Measurements from ENCODE around the gene PRDX2. TPM values are rescaled to one million over a fixed set of nuclear protein-coding genes. Genes with fewer than 3 reads are reported as not detected.

The PRDX2 gene
- total RNA-seq, 1 donor from 2014 or later: 166 TPM

DNA sequence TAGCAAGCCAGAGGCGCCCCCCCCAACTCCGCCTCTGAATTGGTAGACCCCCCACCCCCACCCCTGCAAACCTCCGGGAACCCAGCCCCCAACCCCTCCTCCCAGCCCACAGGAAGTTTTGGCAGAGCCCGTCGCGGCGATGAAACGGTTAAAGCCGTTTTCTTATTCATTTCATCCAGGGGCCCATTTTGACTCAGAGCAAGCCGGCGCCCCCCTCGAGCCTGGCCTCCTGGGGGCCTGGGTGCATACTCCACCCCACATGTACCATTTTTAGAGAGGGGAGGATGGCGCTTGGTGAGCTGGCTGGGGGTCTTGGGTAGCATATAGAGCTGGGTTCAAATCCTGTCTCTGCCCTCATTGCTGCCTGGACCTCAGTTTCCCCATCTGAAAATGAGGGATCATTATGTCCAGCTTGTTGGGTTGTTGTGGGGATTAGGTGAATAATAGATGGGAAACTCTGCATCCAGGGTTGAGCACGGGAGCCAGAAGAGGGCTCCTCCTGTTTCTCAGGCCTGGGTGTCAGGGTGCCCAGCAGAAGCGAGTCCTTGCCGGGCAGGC, 18.2 kb downstream of the PRDX2 start:
- no peaks in the 10 kb centered on the region for H3K9me3 Mint-ChIP-seq (ENCODE audit: unreplicated experiment)
- Histone ChIP-seq H3K4me2 (ENCODE audit: low read length) (peak overlapping the region; percentile 94), H3K9ac (ENCODE audit: low read length) (peak overlapping the region; percentile 83), H3K9me3 (ENCODE audit: insufficient read depth, low read depth, low read length) (no peaks in the 10 kb centered on the region), H2AFZ (ENCODE audit: low read depth, low read length) (peak overlapping the region; percentile 56), H3K27me3 (ENCODE audit: insufficient read depth, low read length) (no peaks in the 10 kb centered on the region), H3K4me3 (ENCODE audit: insufficient read depth, low read depth, low read length) (no peak overlapping the region), H3K36me3 (ENCODE audit: insufficient read depth, low read length) (no peaks in the 10 kb centered on the region), H3K79me2 (ENCODE audit: insufficient read depth, low read length) (no peaks in the 10 kb centered on the region), H4K20me1 (ENCODE audit: insufficient read depth, low read length) (no peaks in the 10 kb centered on the region), H3K4me1 (ENCODE audit: insufficient read depth, low read length) (peaks cover 57% of the 10 kb centered on the region), H3K27ac (ENCODE audit: low read depth, low read length) (peak overlapping the region; percentile 81)
- peaks cover 25% of the 10 kb centered on the region for H3K4me1 Mint-ChIP-seq (ENCODE audit: low read depth, unreplicated experiment)
- H3K27ac Mint-ChIP-seq (ENCODE audit: unreplicated experiment): peak overlapping the region; percentile 92
- peak overlapping the region; percentile 73 for H3K4me3 Mint-ChIP-seq (ENCODE audit: unreplicated experiment)
- DNase-seq (ENCODE audit: low read depth) (no peak), FAIRE-seq (no peak)
- TF ChIP-seq, protein P1, sequence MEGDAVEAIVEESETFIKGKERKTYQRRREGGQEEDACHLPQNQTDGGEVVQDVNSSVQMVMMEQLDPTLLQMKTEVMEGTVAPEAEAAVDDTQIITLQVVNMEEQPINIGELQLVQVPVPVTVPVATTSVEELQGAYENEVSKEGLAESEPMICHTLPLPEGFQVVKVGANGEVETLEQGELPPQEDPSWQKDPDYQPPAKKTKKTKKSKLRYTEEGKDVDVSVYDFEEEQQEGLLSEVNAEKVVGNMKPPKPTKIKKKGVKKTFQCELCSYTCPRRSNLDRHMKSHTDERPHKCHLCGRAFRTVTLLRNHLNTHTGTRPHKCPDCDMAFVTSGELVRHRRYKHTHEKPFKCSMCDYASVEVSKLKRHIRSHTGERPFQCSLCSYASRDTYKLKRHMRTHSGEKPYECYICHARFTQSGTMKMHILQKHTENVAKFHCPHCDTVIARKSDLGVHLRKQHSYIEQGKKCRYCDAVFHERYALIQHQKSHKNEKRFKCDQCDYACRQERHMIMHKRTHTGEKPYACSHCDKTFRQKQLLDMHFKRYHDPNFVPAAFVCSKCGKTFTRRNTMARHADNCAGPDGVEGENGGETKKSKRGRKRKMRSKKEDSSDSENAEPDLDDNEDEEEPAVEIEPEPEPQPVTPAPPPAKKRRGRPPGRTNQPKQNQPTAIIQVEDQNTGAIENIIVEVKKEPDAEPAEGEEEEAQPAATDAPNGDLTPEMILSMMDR (IDR thresholded peaks at IDR 0.05; ENCODE audit: insufficient read depth, low read depth, low read length): no peak
- TF ChIP-seq EZH2 (IDR thresholded peaks at IDR 0.05; ENCODE audit: insufficient read depth, low read length): no peak
- no peaks in the 10 kb centered on the region for H3K27me3 Mint-ChIP-seq (ENCODE audit: low read depth, unreplicated experiment)
- H3K36me3 Mint-ChIP-seq (ENCODE audit: low read depth, unreplicated experiment): no peaks in the 10 kb centered on the region

DNA sequence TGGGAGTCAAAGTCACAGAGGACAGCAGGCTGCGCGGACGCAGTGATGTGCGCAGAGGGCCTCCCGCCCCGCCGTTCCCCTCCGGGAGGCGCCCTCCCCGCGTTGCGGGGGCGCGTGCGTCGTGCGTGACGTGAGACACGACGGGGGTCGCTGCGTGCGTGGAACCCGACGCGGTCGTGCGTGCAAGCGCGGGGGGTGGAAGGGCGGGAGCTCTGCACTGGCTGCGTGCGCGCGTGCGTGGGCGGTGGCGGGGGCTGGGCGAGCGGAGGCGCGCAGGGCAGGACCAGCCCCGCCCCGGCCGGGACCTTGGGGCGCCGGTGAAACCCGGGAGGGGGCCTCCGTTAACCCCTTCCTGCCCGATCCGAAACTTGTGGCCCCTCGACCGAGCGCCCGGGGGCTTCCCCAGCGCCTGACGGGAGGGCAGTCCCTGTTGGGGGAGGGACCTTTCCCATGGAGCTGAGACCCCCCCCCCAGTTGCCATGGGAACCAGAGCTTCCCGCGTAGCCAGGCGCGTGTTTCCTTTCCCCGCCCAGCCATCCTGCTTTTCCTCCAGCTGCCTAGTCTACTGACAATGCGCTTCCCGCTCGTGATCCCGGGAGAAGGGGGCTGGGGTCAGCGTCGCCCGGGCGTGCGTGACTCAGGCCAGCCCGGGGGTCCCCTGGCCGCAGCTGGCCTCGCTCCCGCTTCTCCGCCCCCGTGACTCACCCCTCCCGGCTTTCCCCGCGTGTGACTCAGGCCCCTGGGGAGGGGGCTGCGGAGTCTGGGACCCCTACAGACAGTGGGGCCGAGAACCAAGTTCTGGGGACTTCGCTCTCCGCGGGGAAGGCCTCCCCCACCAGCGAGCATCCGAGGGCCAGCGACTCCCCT, 18.9 kb downstream of the PRDX2 start:
- H3K36me3 Mint-ChIP-seq (ENCODE audit: low read depth, unreplicated experiment): no peaks in the 10 kb centered on the region
- no peaks in the 10 kb centered on the region for H3K79me2 ChIP-seq (ENCODE audit: insufficient read depth, low read length)
- peaks cover 56% of the 10 kb centered on the region for H3K4me1 ChIP-seq (ENCODE audit: insufficient read depth, low read length)
- peak overlapping the region; percentile 94 for H3K4me2 ChIP-seq (ENCODE audit: low read length)
- H2AFZ ChIP-seq (ENCODE audit: low read depth, low read length): peak overlapping the region; percentile 79
- H3K27me3 Mint-ChIP-seq (ENCODE audit: low read depth, unreplicated experiment): no peaks in the 10 kb centered on the region
- H3K4me3 Mint-ChIP-seq (ENCODE audit: unreplicated experiment): peak overlapping the region; percentile 76
- H3K9me3 ChIP-seq (ENCODE audit: insufficient read depth, low read depth, low read length): no peaks in the 10 kb centered on the region
- peak overlapping the region; percentile 59 for H3K4me3 ChIP-seq (ENCODE audit: insufficient read depth, low read depth, low read length)
- H3K27ac Mint-ChIP-seq (ENCODE audit: unreplicated experiment): peak overlapping the region; percentile 94
- peak overlapping the region; percentile 81 for H3K27ac ChIP-seq (ENCODE audit: low read depth, low read length)
- no peaks in the 10 kb centered on the region for H4K20me1 ChIP-seq (ENCODE audit: insufficient read depth, low read length)
- DNase-seq (ENCODE audit: low read depth) (peak; percentile 74), FAIRE-seq (no peak)
- TF ChIP-seq, protein P1 (IDR thresholded peaks at IDR 0.05; ENCODE audit: insufficient read depth, low read depth, low read length): no peak
- no peak for TF ChIP-seq EZH2 (IDR thresholded peaks at IDR 0.05; ENCODE audit: insufficient read depth, low read length)
- no peaks in the 10 kb centered on the region for H3K9me3 Mint-ChIP-seq (ENCODE audit: unreplicated experiment)
- no peaks in the 10 kb centered on the region for H3K27me3 ChIP-seq (ENCODE audit: insufficient read depth, low read length)
- H3K36me3 ChIP-seq (ENCODE audit: insufficient read depth, low read length): no peaks in the 10 kb centered on the region
- peaks cover 21% of the 10 kb centered on the region for H3K4me1 Mint-ChIP-seq (ENCODE audit: low read depth, unreplicated experiment)
- peak overlapping the region; percentile 83 for H3K9ac ChIP-seq (ENCODE audit: low read length)

DNA sequence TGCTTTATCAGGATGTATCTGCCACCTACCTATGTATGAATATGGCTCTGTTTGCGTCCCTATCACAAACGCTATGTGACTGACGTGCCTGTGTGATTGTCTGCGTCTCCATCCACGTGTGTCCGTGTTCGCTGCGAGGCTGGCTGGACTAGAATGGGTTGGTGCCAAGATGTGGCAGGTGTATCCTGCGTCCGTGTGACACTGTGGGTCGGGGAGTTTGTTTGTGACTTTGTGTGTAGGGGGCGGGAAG, 19.5 kb downstream of the PRDX2 start:
- Histone ChIP-seq H3K4me1 (ENCODE audit: insufficient read depth, low read length) (peaks cover 60% of the 10 kb centered on the region), H2AFZ (ENCODE audit: low read depth, low read length) (peak overlapping the region; percentile 79)
- DNase-seq (ENCODE audit: low read depth): no peak

More for the DNA sequence above, 19.5 kb downstream of the PRDX2 start:
- Histone ChIP-seq H3K27ac (ENCODE audit: low read depth, low read length) (peak overlapping the region; percentile 81), H3K36me3 (ENCODE audit: insufficient read depth, low read length) (no peaks in the 10 kb centered on the region), H3K79me2 (ENCODE audit: insufficient read depth, low read length) (no peaks in the 10 kb centered on the region), H4K20me1 (ENCODE audit: insufficient read depth, low read length) (no peaks in the 10 kb centered on the region), H3K27me3 (ENCODE audit: insufficient read depth, low read length) (no peaks in the 10 kb centered on the region), H3K4me2 (ENCODE audit: low read length) (peak overlapping the region; percentile 94), H3K9me3 (ENCODE audit: insufficient read depth, low read depth, low read length) (no peaks in the 10 kb centered on the region), H3K9ac (ENCODE audit: low read length) (peak overlapping the region; percentile 83), H3K4me3 (ENCODE audit: insufficient read depth, low read depth, low read length) (peak overlapping the region; percentile 59)
- no peak for TF ChIP-seq EZH2 (IDR thresholded peaks at IDR 0.05; ENCODE audit: insufficient read depth, low read length)
- TF ChIP-seq, protein P1 (IDR thresholded peaks at IDR 0.05; ENCODE audit: insufficient read depth, low read depth, low read length): no peak
- no peak for FAIRE-seq
- Mint-ChIP-seq H3K36me3 (ENCODE audit: low read depth, unreplicated experiment) (no peaks in the 10 kb centered on the region), H3K9me3 (ENCODE audit: unreplicated experiment) (no peaks in the 10 kb centered on the region), H3K4me1 (ENCODE audit: low read depth, unreplicated experiment) (peaks cover 21% of the 10 kb centered on the region), H3K27me3 (ENCODE audit: low read depth, unreplicated experiment) (no peaks in the 10 kb centered on the region), H3K27ac (ENCODE audit: unreplicated experiment) (peak overlapping the region; percentile 94), H3K4me3 (ENCODE audit: unreplicated experiment) (peak overlapping the region; percentile 76)

All from astrocyte (in vitro differentiated cells and primary cell).